ENCODE data around the gene PTPRN2. TPM values are rescaled to one million over a fixed set of nuclear protein-coding genes. Genes with fewer than 3 reads are reported as not detected.
"Not testable (repeated sequence)": the region's sequence is repeated elsewhere in the genome, so short reads cannot be mapped to it uniquely, and the experiment has no call there.

Gene PTPRN2
- total RNA-seq, 2 experiments from 2014 or later = 0.70 TPM; not detected in 1

DNA sequence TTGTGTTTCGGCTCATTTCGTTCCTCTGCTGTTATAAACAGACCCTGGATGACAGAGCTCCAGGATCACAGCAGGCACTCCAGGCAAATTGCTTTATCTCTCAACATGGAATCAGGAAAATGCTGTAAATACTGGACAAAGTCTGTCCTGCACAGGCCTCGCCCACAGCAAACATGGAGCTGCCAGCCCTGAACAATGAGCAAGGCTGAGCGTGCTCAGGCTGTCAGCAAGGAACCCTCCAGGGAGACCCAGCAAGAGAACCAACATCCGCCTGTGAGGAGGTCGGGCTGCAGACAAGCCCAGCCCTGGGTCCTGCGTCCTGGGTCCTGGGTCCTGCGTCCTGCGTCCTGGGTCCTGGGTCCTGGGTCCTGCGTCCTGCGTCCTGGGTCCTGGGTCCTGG lies 180.8 kb downstream of the PTPRN2 start:
- H3K4me3 ChIP-seq (ENCODE audit: low read depth, low read length, poor library complexity, severe bottlenecking) = no peak overlapping the region
- CTCF ChIA-PET (ENCODE audit: unreplicated experiment) = no interaction called here
- H3K36me3 ChIP-seq (ENCODE audit: insufficient read depth, low read length) = no peaks in the 10 kb centered on the region
- no peaks in the 10 kb centered on the region for H3K9me3 ChIP-seq (ENCODE audit: low read length)
- no peaks in the 10 kb centered on the region for H4K20me1 ChIP-seq (ENCODE audit: insufficient read depth, low read length)
- POLR2A ChIA-PET = no interaction called here
- no TSS peak for BruUV-seq (replicated peaks)
- no peak overlapping the region for H3K4me2 ChIP-seq (ENCODE audit: low read length)
- H3K79me2 ChIP-seq (ENCODE audit: insufficient read depth, low read depth, low read length) = no peaks in the 10 kb centered on the region
- DNase-seq (ENCODE audit: low spot score) = no peak
- no peaks in the 10 kb centered on the region for H3K4me1 ChIP-seq (ENCODE audit: insufficient read depth, low read length, poor library complexity, severe bottlenecking)
- no peaks in the 10 kb centered on the region for H3K9me2 ChIP-seq (ENCODE audit: insufficient read depth, low read length)
- intact Hi-C loops (cut with micrococcal nuclease; ENCODE audit: unreplicated experiment) = no loop called here
- H3K27ac ChIP-seq (ENCODE audit: low read depth, low read length, poor library complexity, severe bottlenecking) = no peak overlapping the region
- no peak overlapping the region for H2AFZ ChIP-seq (ENCODE audit: low read length)
- TF ChIP-seq, protein P1, sequence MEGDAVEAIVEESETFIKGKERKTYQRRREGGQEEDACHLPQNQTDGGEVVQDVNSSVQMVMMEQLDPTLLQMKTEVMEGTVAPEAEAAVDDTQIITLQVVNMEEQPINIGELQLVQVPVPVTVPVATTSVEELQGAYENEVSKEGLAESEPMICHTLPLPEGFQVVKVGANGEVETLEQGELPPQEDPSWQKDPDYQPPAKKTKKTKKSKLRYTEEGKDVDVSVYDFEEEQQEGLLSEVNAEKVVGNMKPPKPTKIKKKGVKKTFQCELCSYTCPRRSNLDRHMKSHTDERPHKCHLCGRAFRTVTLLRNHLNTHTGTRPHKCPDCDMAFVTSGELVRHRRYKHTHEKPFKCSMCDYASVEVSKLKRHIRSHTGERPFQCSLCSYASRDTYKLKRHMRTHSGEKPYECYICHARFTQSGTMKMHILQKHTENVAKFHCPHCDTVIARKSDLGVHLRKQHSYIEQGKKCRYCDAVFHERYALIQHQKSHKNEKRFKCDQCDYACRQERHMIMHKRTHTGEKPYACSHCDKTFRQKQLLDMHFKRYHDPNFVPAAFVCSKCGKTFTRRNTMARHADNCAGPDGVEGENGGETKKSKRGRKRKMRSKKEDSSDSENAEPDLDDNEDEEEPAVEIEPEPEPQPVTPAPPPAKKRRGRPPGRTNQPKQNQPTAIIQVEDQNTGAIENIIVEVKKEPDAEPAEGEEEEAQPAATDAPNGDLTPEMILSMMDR (conservative IDR thresholded peaks at IDR 0.05; ENCODE audit: low read length) = no peak
- TF ChIP-seq EZH2phosphoT487 (IDR thresholded peaks at IDR 0.05; ENCODE audit: borderline replicate concordance, low read depth, low read length) = no peak

- Histone ChIP-seq H3K27ac (ENCODE audit: low read depth, low read length, poor library complexity, severe bottlenecking) (no peak overlapping the region), H3K9me3 (ENCODE audit: low read length) (no peaks in the 10 kb centered on the region), H3K36me3 (ENCODE audit: insufficient read depth, low read length) (no peaks in the 10 kb centered on the region), H2AFZ (ENCODE audit: low read length) (no peak overlapping the region), H3K79me2 (ENCODE audit: insufficient read depth, low read depth, low read length) (no peaks in the 10 kb centered on the region), H3K4me1 (ENCODE audit: insufficient read depth, low read length, poor library complexity, severe bottlenecking) (no peaks in the 10 kb centered on the region), H4K20me1 (ENCODE audit: insufficient read depth, low read length) (no peaks in the 10 kb centered on the region), H3K4me3 (ENCODE audit: low read depth, low read length, poor library complexity, severe bottlenecking) (no peak overlapping the region), H3K9me2 (ENCODE audit: insufficient read depth, low read length) (no peaks in the 10 kb centered on the region), H3K4me2 (ENCODE audit: low read length) (no peak overlapping the region)
- POLR2A ChIA-PET = no interaction called here
- intact Hi-C loops (cut with micrococcal nuclease; ENCODE audit: unreplicated experiment) = no loop called here
- BruUV-seq (replicated peaks) = no TSS peak
- TF ChIP-seq EZH2phosphoT487 (IDR thresholded peaks at IDR 0.05; ENCODE audit: borderline replicate concordance, low read depth, low read length) = no peak
- TF ChIP-seq, protein P1 (conservative IDR thresholded peaks at IDR 0.05; ENCODE audit: low read length) = no peak
- DNase-seq (ENCODE audit: low spot score) = no peak
- CTCF ChIA-PET (ENCODE audit: unreplicated experiment) = no interaction called here
Measured at GRCh38 chr7:158406364-158406763, 181.3 kb downstream of the PTPRN2 start.

DNA sequence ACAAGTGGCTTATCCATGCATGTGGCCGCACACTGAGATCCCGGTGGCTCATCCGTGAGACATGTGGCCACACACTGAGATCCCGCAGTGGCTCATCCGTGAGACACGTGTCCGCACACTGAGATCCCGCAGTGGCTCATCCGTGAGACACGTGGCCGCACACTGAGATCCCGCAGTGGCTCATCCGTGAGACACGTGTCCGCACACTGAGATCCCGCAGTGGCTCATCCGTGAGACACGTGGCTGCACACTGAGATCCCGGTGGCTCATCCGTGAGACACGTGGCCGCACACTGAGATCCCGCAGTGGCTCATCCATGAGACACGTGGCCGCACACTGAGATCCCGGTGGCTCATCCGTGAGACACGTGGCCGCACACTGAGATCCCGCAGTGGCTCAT lies 181.9 kb downstream of the PTPRN2 start:
- H3K4me2 ChIP-seq (ENCODE audit: low read length); H3K9me3 ChIP-seq (ENCODE audit: low read length); CTCF ChIA-PET (ENCODE audit: unreplicated experiment); H3K4me3 ChIP-seq (ENCODE audit: low read depth, low read length, poor library complexity, severe bottlenecking); BruUV-seq (replicated peaks); H3K36me3 ChIP-seq (ENCODE audit: insufficient read depth, low read length); H3K27ac ChIP-seq (ENCODE audit: low read depth, low read length, poor library complexity, severe bottlenecking); DNase-seq (ENCODE audit: low spot score); H3K4me1 ChIP-seq (ENCODE audit: insufficient read depth, low read length, poor library complexity, severe bottlenecking); POLR2A ChIA-PET; intact Hi-C loops (cut with micrococcal nuclease; ENCODE audit: unreplicated experiment); H2AFZ ChIP-seq (ENCODE audit: low read length); H3K79me2 ChIP-seq (ENCODE audit: insufficient read depth, low read depth, low read length); H3K9me2 ChIP-seq (ENCODE audit: insufficient read depth, low read length); H4K20me1 ChIP-seq (ENCODE audit: insufficient read depth, low read length): not testable (repeated sequence)

Data from OCI-LY7 (cell line).